Measurements from ENCODE around the gene RAB6B.

- TF ChIP-seq CTCF (IDR thresholded peaks at IDR 0.05): no peak
- no peak for TF ChIP-seq POLR2A (IDR thresholded peaks at IDR 0.05)
These were observed 4.6 kb downstream of the RAB6B start for GRCh38 chr3:133890972-133891644.
